Measurements from ENCODE around the gene NEO1. TPM values are rescaled to one million over a fixed set of nuclear protein-coding genes. Genes with fewer than 3 reads are reported as not detected.

NEO1 gene
- total and polyA plus RNA-seq, 2 of the 13 experiments (the other 11 are each of a cell fraction or from before 2014, with no cell fraction given), result 8.4 to 11.0 TPM

- Histone ChIP-seq H3K79me2 (ENCODE audit: insufficient read depth, low read length) (no peaks in the 10 kb centered on the region), H3K4me3 (replicated peaks in 1 of 3; ENCODE audit: insufficient read depth in 1 of 3, low read depth in 2 of 3, low read length in 3 of 3) (no peak overlapping the region), H3K36me3 (replicated peaks in 1 of 2; ENCODE audit: control insufficient read depth in 1 of 2, insufficient read depth in 2 of 2, low read length in 2 of 2) (no peaks in the 10 kb centered on the region), H3K4me2 (ENCODE audit: low read depth, low read length) (no peak overlapping the region), H3K9ac (ENCODE audit: insufficient read depth, low read depth, low read length) (no peak overlapping the region), H3K27ac (ENCODE audit: extremely low read length, insufficient read depth, low read length) (no peak overlapping the region), H4K20me1 (ENCODE audit: insufficient read depth, low read length) (no peaks in the 10 kb centered on the region), H2AFZ (ENCODE audit: low read length) (no peak overlapping the region), H3K9me3 (ENCODE audit: low read length) (no peaks in the 10 kb centered on the region), H3K27me3 (ENCODE audit: control insufficient read depth in 1 of 2, insufficient read depth in 2 of 2, low read length in 2 of 2) (no peaks in the 10 kb centered on the region), H3K4me1 (ENCODE audit: insufficient read depth, low read length) (peaks cover 12% of the 10 kb centered on the region)
- intact Hi-C loops (cut with micrococcal nuclease; ENCODE audit: unreplicated experiment) (loop anchor here (2.0 kb wide), 1 partner anchor 27 kb away; the partner anchor contains the start of gene NEO1), in situ Hi-C loops (cut with HindIII; ENCODE audit: extremely low pct_ligation_motif_present, low pct_unique_long_range_greater_than_20kb) (no loop called here)
- 73% methylated on average over 3 of the region's 3 CpGs for WGBS (ENCODE audit: low lambda C conversion rate)
- ChIA-PET CTCF (ENCODE audit: low intra/inter-chr PET ratio, low total read pairs) (no interaction called here), POLR2A (no interaction called here)
- ATAC-seq (no peak), FAIRE-seq (no peak), DNase-seq (ENCODE audit: low spot score) (no peak)
- no TSS peak for BruUV-seq (replicated peaks)
- no peak for TF ChIP-seq ZNF770 (CRISPR knock-in tag; IDR thresholded peaks at IDR 0.05)
- no peak for TF ChIP-seq ZKSCAN1 (IDR thresholded peaks at IDR 0.05; ENCODE audit: low read length)
- TF ChIP-seq POGZ (CRISPR knock-in tag; IDR thresholded peaks at IDR 0.05), result no peak
- no peak for TF ChIP-seq E2F5 (CRISPR knock-in tag; conservative IDR thresholded peaks at IDR 0.05)
- TF ChIP-seq ETV5 (CRISPR knock-in tag; IDR thresholded peaks at IDR 0.05; ENCODE audit: borderline replicate concordance), result no peak
- TF ChIP-seq ZNF354B (CRISPR knock-in tag; IDR thresholded peaks at IDR 0.05), result no peak
- TF ChIP-seq U2AF1 (optimal IDR thresholded peaks at IDR 0.05; ENCODE audit: low read depth, low read length), result no peak
- no peak for TF ChIP-seq HOMEZ (CRISPR knock-in tag; IDR thresholded peaks at IDR 0.05; ENCODE audit: low read depth)
- no peak for TF ChIP-seq MEIS2 (CRISPR knock-in tag; IDR thresholded peaks at IDR 0.05)
- no peak for TF ChIP-seq ZNF724P (CRISPR knock-in tag; IDR thresholded peaks at IDR 0.05; ENCODE audit: borderline replicate concordance)
Measured at GRCh38 chr15:73079565-73079964, 27.3 kb downstream of the NEO1 start.
